ENCODE measurements around the gene FIZ1.

The FIZ1 gene

GRCh38 chr19:55618426-55618825, 19.1 kb upstream of the FIZ1 start:
- Histone ChIP-seq H3K4me1 (ENCODE audit: control insufficient read depth, low read depth, low read length) (no peaks in the 10 kb centered on the region), H3K9ac (ENCODE audit: low read length) (no peak overlapping the region), H3K36me3 (ENCODE audit: control insufficient read depth, low read depth, low read length) (peaks cover 5% of the 10 kb centered on the region), H3K4me3 (ENCODE audit: low read length) (no peak overlapping the region), H3K27ac (ENCODE audit: low read length) (no peak overlapping the region), H3K27me3 (ENCODE audit: control insufficient read depth, insufficient read depth, low read length) (no peaks in the 10 kb centered on the region), H3K9me3 (ENCODE audit: control insufficient read depth, low read depth, low read length) (no peaks in the 10 kb centered on the region)

GRCh38 chr19:55617426-55617825, 18.1 kb upstream of the FIZ1 start:
- Histone ChIP-seq H3K36me3 (ENCODE audit: control insufficient read depth, low read depth, low read length) (peaks cover 5% of the 10 kb centered on the region), H3K9ac (ENCODE audit: low read length) (no peak overlapping the region), H3K27ac (ENCODE audit: low read length) (no peak overlapping the region), H3K27me3 (ENCODE audit: control insufficient read depth, insufficient read depth, low read length) (no peaks in the 10 kb centered on the region), H3K4me3 (ENCODE audit: low read length) (no peak overlapping the region), H3K9me3 (ENCODE audit: control insufficient read depth, low read depth, low read length) (no peaks in the 10 kb centered on the region), H3K4me1 (ENCODE audit: control insufficient read depth, low read depth, low read length) (no peaks in the 10 kb centered on the region)

DNA sequence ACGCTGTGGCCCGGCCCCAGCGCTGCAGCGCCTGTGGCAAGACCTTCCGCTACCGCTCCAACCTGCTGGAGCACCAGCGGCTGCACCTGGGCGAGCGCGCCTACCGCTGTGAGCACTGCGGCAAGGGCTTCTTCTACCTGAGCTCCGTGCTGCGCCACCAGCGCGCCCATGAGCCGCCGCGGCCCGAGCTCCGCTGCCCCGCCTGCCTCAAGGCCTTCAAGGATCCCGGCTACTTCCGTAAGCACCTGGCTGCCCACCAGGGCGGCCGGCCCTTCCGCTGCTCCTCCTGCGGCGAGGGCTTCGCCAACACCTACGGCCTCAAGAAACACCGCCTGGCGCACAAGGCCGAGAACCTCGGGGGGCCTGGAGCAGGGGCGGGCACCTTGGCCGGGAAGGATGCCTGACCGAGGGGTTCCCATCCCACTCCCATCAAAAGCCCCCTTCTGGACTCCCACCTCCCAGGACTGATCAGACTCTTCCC, 17.1 kb upstream of the FIZ1 start:
- no peaks in the 10 kb centered on the region for H3K27me3 ChIP-seq (ENCODE audit: control insufficient read depth, insufficient read depth, low read length)
- no peak overlapping the region for H3K4me3 ChIP-seq (ENCODE audit: low read length)
- peaks cover 5% of the 10 kb centered on the region for H3K36me3 ChIP-seq (ENCODE audit: control insufficient read depth, low read depth, low read length)
- H3K4me1 ChIP-seq (ENCODE audit: control insufficient read depth, low read depth, low read length) = no peaks in the 10 kb centered on the region
- no peak overlapping the region for H3K27ac ChIP-seq (ENCODE audit: low read length)
- no peaks in the 10 kb centered on the region for H3K9me3 ChIP-seq (ENCODE audit: control insufficient read depth, low read depth, low read length)
- no peak overlapping the region for H3K9ac ChIP-seq (ENCODE audit: low read length)

- H3K27ac ChIP-seq (ENCODE audit: low read length) = no peak overlapping the region
- no peak overlapping the region for H3K9ac ChIP-seq (ENCODE audit: low read length)
- no peak overlapping the region for H3K4me3 ChIP-seq (ENCODE audit: low read length)
Measured at GRCh38 chr19:55615543-55616394, 16.5 kb upstream of the FIZ1 start.

DNA sequence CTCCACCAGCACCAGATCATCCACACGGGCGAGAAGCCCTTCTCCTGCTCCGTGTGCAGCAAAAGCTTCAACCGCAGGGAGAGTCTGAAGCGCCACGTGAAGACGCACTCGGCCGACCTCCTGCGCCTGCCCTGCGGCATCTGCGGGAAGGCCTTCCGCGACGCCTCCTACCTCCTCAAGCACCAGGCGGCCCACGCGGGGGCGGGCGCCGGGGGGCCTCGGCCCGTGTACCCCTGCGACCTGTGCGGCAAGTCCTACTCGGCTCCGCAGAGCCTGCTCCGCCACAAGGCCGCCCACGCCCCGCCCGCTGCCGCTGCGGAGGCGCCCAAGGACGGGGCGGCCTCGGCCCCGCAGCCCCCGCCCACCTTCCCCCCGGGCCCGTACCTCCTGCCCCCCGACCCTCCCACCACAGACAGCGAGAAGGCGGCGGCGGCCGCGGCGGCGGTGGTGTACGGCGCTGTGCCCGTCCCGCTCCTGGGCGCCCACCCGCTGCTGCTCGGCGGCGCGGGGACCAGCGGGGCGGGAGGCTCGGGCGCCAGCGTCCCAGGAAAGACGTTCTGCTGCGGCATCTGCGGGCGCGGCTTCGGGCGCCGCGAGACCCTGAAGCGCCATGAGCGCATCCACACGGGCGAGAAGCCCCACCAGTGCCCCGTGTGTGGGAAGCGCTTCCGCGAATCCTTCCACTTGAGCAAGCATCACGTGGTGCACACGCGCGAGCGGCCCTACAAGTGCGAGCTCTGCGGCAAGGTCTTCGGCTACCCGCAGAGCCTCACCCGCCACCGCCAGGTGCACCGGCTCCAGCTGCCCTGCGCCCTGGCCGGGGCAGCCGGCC, 15.6 kb upstream of the FIZ1 start:
- Histone ChIP-seq H3K27ac (ENCODE audit: low read length) (no peak overlapping the region), H3K4me3 (ENCODE audit: low read length) (no peak overlapping the region), H3K9me3 (ENCODE audit: control insufficient read depth, low read depth, low read length) (no peaks in the 10 kb centered on the region), H3K27me3 (ENCODE audit: control insufficient read depth, insufficient read depth, low read length) (no peaks in the 10 kb centered on the region), H3K9ac (ENCODE audit: low read length) (no peak overlapping the region), H3K4me1 (ENCODE audit: control insufficient read depth, low read depth, low read length) (no peaks in the 10 kb centered on the region), H3K36me3 (ENCODE audit: control insufficient read depth, low read depth, low read length) (peaks cover 5% of the 10 kb centered on the region)

More at GRCh38 chr19:55615543-55616394, 16.5 kb upstream of the FIZ1 start:
- H3K27me3 ChIP-seq (ENCODE audit: control insufficient read depth, insufficient read depth, low read length) = no peaks in the 10 kb centered on the region
- H3K36me3 ChIP-seq (ENCODE audit: control insufficient read depth, low read depth, low read length) = peaks cover 5% of the 10 kb centered on the region
- H3K9me3 ChIP-seq (ENCODE audit: control insufficient read depth, low read depth, low read length) = no peaks in the 10 kb centered on the region
- H3K4me1 ChIP-seq (ENCODE audit: control insufficient read depth, low read depth, low read length) = no peaks in the 10 kb centered on the region

DNA sequence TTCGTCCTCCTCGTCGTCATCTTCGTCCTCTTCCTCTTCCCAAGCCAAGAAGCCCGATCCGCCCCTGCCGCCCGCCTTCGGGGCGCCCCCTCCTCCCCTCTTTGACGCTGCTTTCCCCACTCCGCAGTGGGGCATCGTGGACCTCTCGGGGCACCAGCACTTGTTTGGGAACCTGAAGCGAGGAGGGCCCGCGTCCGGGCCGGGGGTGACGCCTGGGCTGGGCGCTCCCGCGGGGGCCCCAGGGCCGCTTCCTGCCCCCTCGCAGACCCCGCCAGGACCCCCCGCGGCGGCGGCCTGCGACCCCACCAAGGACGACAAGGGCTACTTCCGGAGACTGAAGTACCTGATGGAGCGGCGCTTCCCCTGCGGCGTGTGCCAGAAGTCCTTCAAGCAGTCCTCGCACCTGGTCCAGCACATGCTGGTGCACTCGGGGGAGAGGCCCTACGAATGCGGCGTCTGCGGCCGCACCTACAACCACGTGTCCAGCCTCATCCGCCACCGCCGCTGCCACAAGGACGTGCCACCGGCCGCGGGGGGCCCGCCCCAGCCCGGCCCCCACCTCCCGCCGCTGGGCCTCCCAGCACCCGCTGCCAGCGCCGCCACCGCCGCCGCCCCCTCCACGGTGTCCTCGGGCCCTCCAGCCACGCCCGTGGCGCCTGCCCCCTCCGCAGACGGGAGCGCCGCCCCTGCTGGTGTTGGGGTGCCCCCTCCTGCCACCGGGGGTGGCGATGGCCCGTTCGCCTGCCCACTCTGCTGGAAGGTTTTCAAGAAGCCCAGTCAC, 14.8 kb upstream of the FIZ1 start:
- no peaks in the 10 kb centered on the region for H3K27me3 ChIP-seq (ENCODE audit: control insufficient read depth, insufficient read depth, low read length)
- no peaks in the 10 kb centered on the region for H3K9me3 ChIP-seq (ENCODE audit: control insufficient read depth, low read depth, low read length)
- no peak overlapping the region for H3K9ac ChIP-seq (ENCODE audit: low read length)
- H3K27ac ChIP-seq (ENCODE audit: low read length) = no peak overlapping the region
- H3K4me3 ChIP-seq (ENCODE audit: low read length) = no peak overlapping the region
- no peaks in the 10 kb centered on the region for H3K4me1 ChIP-seq (ENCODE audit: control insufficient read depth, low read depth, low read length)
- H3K36me3 ChIP-seq (ENCODE audit: control insufficient read depth, low read depth, low read length) = peaks cover 12% of the 10 kb centered on the region

GRCh38 chr19:55613396-55613795, 14.1 kb upstream of the FIZ1 start:
- Histone ChIP-seq H3K9me3 (ENCODE audit: control insufficient read depth, low read depth, low read length) (no peaks in the 10 kb centered on the region), H3K27ac (ENCODE audit: low read length) (no peak overlapping the region), H3K4me1 (ENCODE audit: control insufficient read depth, low read depth, low read length) (no peaks in the 10 kb centered on the region), H3K4me3 (ENCODE audit: low read length) (no peak overlapping the region), H3K36me3 (ENCODE audit: control insufficient read depth, low read depth, low read length) (peaks cover 12% of the 10 kb centered on the region), H3K27me3 (ENCODE audit: control insufficient read depth, insufficient read depth, low read length) (no peaks in the 10 kb centered on the region), H3K9ac (ENCODE audit: low read length) (no peak overlapping the region)

GRCh38 chr19:55611983-55612645, 12.8 kb upstream of the FIZ1 start:
- H3K27ac ChIP-seq (ENCODE audit: low read length) = no peak overlapping the region
- no peaks in the 10 kb centered on the region for H3K4me1 ChIP-seq (ENCODE audit: control insufficient read depth, low read depth, low read length)
- no peaks in the 10 kb centered on the region for H3K27me3 ChIP-seq (ENCODE audit: control insufficient read depth, insufficient read depth, low read length)
- H3K36me3 ChIP-seq (ENCODE audit: control insufficient read depth, low read depth, low read length) = peaks cover 7% of the 10 kb centered on the region
- no peak overlapping the region for H3K4me3 ChIP-seq (ENCODE audit: low read length)
- H3K9ac ChIP-seq (ENCODE audit: low read length) = no peak overlapping the region
- no peaks in the 10 kb centered on the region for H3K9me3 ChIP-seq (ENCODE audit: control insufficient read depth, low read depth, low read length)

GRCh38 chr19:55611300-55611982, 12.1 kb upstream of the FIZ1 start:
- Histone ChIP-seq H3K27me3 (ENCODE audit: control insufficient read depth, insufficient read depth, low read length) (no peaks in the 10 kb centered on the region), H3K27ac (ENCODE audit: low read length) (no peak overlapping the region), H3K4me3 (ENCODE audit: low read length) (no peak overlapping the region), H3K4me1 (ENCODE audit: control insufficient read depth, low read depth, low read length) (peaks cover 4% of the 10 kb centered on the region), H3K36me3 (ENCODE audit: control insufficient read depth, low read depth, low read length) (peaks cover 7% of the 10 kb centered on the region), H3K9me3 (ENCODE audit: control insufficient read depth, low read depth, low read length) (no peaks in the 10 kb centered on the region), H3K9ac (ENCODE audit: low read length) (no peak overlapping the region)

DNA sequence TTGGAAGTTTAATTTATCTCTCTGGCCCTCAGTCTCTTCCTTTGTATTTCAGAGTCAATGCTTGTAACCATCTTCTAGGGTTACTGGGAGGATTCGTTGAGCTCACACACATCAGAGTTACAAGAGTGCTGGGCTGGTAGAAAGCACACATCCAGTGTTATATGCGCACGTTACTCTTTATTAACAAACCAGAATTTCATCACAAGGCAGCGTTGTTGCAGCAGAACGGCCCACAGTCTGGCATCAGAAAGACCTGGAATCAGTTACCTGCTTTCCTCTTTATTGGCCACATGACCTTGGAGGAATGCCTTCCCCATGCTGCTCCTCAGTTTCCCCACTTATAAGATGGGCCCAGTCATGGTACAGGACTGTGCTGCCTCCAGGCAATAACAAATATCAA, 10.0 kb upstream of the FIZ1 start:
- H3K9ac ChIP-seq (ENCODE audit: low read length) = no peak overlapping the region
- H3K4me1 ChIP-seq (ENCODE audit: control insufficient read depth, low read depth, low read length) = peaks cover 9% of the 10 kb centered on the region
- no peak overlapping the region for H3K4me3 ChIP-seq (ENCODE audit: low read length)
- H3K27me3 ChIP-seq (ENCODE audit: control insufficient read depth, insufficient read depth, low read length) = no peaks in the 10 kb centered on the region
- peaks cover 7% of the 10 kb centered on the region for H3K36me3 ChIP-seq (ENCODE audit: control insufficient read depth, low read depth, low read length)
- no peak overlapping the region for H3K27ac ChIP-seq (ENCODE audit: low read length)
- H3K9me3 ChIP-seq (ENCODE audit: control insufficient read depth, low read depth, low read length) = no peaks in the 10 kb centered on the region
